Stimulated activated CD4-positive, alpha-beta T cell treated with anti-CD3 and anti-CD28 coated beads, Interleukin-12 subunit alpha, Interleukin-12 subunit beta, amount 100 ng/mL, for 4 hours (primary cell): Measurements from ENCODE around the gene SYNDIG1.

Experiments
- DNase-seq: peaks from one replicate; pipeline ENCODE4 v3.0.0-alpha.2; 2020

The SYNDIG1 gene

DNA sequence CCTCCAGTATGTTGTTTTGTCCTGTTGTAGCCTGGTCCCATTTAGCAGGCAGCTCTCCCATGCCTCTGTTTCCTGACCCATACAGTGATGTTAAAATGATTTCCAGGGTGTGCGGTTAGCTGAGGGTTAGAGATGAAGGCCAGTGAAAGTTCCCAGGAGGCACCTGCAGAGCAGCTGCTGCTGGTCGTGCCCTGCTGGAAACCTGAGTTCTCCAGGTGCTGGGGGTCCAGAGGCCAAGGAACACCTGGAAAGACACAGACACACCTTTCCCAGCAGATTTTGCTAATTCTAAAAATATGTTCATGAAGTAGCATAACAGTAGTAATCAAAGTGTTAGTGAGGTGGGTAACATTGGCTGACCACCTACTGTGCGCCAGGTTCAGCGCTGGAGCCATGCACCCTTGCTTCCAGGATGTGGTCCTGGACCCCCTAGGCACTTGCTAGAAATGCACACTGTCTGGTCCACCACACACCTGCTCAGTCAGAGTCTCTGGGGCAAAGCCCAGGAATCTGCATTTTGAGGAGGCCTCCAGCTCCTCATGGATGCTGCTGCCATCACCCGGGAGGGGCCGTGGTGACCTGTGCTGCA, 118.7 kb downstream of the SYNDIG1 start:
- DNase-seq, result no peak

GRCh38 chr20:24588725-24589340, 119.4 kb downstream of the SYNDIG1 start:
- DNase-seq, result no peak

GRCh38 chr20:24589381-24589780, 120.0 kb downstream of the SYNDIG1 start:
- no peak for DNase-seq

DNA sequence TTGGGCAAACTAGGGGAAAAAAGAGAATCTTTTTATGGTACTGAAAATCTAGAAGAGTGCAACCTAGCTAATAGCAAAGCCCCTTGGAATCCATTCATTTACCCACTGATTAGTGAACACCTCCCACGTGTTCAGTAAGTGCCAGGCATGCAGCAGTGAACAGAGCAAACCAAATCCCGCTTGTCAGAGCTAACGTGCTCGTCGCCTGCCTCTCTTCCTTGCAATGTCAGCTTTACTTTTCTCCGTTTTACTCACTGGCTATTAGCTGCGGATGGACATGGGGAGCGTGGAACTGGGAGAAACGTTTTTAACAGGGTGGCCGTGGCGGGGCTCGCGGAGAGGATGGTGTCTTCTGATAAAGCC, 120.4 kb downstream of the SYNDIG1 start:
- no peak for DNase-seq

DNA sequence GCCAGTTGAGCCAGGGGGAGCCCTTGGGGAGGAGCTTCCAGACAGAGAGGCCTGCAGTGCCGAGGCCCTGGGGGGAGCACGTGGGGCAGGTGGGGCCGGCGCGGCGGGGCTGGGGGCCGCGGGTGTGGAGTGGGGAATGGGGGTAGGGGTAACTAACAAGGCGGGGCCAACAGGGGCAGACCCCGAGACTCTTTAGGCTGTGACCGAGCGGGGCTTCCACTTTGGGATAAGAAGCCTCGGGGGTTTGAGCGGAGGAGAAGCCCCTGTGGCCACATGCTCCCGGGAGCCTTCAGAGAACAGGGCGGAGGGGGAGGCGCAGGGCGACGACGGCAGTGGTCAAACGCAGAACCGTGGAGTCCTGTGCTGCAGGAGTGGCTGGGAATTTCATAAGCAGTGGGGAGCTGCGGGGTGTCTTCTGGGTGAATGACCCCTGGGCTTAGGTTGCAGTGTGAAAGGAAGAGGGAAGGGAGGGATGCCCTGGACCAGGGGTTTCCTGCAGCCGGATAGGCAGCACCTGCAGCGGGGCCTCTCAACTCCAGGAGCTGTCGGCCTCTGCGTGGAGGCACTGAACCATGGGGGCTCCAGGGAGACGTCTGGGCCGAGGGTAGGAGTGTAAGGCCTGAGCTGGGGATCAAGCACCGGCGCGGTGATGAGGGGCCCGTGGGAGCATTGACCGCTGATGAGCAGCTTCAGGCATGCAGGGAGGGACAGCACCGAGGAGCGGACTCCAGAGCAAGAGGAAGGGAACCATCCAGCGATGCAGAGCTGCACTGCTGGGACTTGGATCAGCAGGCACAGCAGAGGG, 121.0 kb downstream of the SYNDIG1 start:
- DNase-seq, result no peak

GRCh38 chr20:24597051-24597450, 127.6 kb downstream of the SYNDIG1 start:
- no peak for DNase-seq

DNA sequence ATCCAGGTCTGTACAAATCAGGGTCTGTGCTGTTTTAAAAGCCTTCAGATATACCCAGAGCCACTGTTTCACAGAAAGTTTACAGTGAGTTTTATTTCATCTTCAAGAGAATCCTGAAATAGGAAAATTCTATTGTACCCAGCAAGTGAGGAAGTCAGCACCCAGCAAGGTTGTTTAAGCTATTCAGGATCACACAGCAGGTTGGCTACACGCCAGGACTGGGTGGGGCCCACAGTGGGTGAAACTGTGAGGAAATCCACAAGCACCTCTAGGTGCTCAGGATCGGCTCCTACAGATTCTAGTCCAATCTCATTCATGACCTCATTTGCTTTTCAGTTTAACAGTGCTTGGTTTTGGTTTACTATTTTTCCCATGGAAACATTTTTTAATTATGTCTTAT, 128.9 kb downstream of the SYNDIG1 start:
- no peak for DNase-seq

DNA sequence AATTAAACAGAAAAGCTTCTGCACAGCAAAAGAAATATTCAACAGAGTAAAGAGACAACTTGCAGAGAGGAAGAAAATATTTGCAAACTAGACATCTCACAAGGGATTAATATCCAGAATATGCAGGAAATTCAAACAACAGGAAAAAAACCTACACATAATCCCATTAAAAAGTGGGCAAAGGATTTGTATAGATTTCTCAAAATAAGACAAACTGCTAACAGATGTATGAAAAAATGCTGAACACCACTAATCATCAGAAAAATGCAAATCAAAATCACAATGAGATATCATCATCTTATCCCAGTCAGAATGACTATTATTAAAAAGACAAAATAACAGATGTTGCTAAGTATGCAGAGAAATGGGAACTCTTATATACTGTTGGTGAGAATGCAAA, 129.6 kb downstream of the SYNDIG1 start:
- no peak for DNase-seq

DNA sequence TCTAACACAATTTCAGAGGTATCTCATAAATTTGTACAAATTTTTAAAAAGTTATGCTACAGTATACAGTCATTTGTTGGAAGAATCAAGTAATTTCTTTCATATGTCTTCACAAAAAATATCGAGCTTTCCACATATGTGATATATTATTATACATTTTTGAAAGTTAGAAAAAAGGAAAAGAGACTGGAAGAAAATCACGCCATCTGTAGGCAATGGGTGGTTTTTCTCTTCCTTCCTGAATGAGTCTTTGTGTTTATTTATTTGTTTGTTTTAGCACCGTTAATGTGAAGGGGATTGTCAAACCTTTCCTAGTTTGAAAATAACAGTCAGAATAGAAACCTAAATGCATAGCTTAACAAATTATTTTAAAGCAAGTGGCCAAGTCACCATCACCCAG, 130.6 kb downstream of the SYNDIG1 start:
- DNase-seq, result no peak

- DNase-seq, result no peak
Measured at GRCh38 chr20:24603454-24603853, 134.0 kb downstream of the SYNDIG1 start.

GRCh38 chr20:24604966-24605665, 135.7 kb downstream of the SYNDIG1 start:
- no peak for DNase-seq

DNA sequence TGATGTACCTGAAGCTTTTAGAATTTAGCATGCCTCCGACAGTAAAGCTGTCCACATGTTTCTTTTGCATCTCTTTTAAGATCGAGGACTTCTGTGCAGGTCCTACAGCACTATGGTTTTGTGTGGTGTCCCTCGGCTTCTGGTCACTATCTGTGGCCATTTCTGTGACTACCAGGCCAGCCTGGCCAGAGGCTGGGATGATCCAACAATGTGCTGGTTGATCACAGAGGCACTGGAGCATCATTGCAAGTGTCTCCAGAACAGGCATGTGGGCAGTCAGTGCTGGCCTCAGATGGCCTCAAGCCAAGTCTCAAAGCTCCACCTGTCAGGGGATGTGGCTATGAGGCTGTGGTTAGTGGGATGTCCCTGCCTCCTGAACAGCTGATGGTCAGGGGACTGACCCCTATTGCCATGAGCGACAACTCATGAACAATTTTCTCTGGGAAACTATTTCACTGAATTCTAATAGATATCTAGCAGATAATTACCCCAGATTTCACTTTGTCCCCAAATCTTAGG, 136.6 kb downstream of the SYNDIG1 start:
- no peak for DNase-seq

GRCh38 chr20:24607402-24607801, 138.0 kb downstream of the SYNDIG1 start:
- DNase-seq, result no peak

- DNase-seq, result no peak
Measured at GRCh38 chr20:24608926-24609667, 139.7 kb downstream of the SYNDIG1 start.

DNA sequence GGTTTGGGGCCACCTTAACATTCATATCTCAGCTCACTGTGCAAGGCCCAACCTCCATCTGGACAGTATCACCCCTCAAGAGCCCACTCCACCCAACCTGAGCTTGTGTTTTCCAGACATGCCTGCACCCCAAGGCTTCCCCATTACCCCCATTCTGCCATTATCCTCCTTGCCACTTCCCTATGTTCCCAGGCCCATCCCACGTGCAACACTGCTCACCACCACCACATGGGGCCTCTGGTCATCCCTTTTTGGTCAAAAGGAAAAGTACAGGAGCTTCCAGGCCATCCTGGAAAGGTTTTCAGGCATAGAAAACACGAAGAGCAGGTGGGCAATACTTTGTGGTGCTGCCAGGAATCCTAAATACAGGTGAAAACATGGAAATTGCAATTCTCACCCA, 140.3 kb downstream of the SYNDIG1 start:
- no peak for DNase-seq

GRCh38 chr20:24610341-24611115, 141.1 kb downstream of the SYNDIG1 start:
- no peak for DNase-seq

DNA sequence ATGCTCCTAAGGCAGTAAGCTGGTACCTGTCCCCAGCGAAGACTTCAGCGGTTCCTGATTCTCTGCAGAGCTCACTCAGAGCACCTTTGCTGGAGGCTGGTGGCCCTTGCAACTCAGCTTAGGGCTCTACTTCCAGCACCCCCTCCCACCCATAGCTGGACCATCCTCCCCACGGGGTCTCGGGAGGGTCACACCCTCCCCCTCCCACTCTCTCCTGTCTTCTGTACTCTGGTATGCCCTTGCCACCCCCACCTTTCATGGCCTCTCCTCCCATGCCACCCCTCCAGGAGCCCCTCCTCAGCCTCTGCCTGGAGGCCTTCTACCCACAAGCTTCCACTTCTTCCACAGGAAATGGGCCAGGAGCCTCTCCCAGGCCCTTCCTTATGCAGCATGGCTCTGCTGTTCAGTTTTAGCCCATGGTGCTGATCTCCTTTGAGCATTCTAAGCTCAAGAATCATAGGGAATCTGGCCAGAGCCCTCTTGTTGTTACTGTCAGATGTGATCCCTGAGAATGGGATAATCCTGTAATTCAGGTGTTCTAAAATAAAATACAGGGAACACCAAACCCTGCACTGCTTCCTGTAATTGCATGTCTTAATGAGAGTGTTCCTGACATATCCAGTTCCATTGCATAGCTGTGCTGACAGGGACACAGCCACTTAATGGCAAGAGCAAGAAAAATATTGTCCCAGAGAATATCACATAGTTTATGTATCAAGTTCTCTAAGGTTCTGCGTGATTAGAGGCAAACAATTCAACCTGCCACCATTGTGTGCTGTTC, 142.1 kb downstream of the SYNDIG1 start:
- no peak for DNase-seq

- no peak for DNase-seq
Measured at GRCh38 chr20:24612799-24613775, 143.7 kb downstream of the SYNDIG1 start.

DNA sequence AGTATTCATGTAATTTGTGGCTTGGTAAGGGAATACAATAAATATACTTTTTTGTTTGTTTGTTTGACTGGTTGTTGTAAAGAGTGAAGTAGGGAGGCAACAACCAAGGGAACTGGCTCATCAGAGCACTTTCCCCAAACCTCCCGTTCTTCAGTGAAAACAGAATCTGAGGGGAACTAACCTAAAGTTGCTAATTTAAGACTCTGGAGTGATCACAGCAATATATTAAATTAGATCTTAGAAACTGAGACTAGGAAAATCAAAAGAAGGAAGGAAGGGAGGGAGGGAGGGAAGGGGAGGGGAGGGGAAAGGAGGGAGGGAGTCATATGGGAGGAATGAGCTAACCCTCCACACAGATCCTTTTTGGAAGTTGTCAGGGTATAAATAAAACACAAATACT, 144.9 kb downstream of the SYNDIG1 start:
- DNase-seq, result no peak

DNA sequence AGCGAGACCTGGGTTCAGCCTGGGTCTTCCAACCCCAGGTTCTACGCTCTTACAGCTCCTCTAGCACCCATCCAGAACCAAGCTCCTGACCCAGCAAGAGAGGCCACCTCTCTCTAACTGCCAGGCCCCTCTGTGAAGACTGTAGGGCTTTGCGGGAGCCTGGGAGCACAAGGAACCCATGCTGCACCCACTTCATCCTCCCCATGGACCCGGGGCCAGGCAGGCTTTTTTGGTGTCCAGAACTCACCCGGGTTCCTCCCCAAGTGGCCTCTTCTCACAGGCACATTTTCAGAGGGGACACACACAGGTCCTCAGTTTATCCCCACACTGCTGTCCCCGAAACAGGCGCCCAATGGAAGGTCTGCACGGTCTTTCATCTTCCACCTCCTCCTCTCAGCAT, 145.9 kb downstream of the SYNDIG1 start:
- no peak for DNase-seq
